NK-92 treated with Interleukin-12 subunit alpha and Interleukin-12 subunit beta, amount 100 ng/mL, for 24 hours (cell line): Measurements from ENCODE around the gene SIRT2.
"Not testable (repeated sequence)": the region's sequence is repeated elsewhere in the genome, so short reads cannot be mapped to it uniquely, and the experiment has no call there.

ENCODE experiments used
- DNase-seq: peaks from one replicate; lab custom pipeline; 2025; lab: John Stamatoyannopoulos, UW

The SIRT2 gene

DNA sequence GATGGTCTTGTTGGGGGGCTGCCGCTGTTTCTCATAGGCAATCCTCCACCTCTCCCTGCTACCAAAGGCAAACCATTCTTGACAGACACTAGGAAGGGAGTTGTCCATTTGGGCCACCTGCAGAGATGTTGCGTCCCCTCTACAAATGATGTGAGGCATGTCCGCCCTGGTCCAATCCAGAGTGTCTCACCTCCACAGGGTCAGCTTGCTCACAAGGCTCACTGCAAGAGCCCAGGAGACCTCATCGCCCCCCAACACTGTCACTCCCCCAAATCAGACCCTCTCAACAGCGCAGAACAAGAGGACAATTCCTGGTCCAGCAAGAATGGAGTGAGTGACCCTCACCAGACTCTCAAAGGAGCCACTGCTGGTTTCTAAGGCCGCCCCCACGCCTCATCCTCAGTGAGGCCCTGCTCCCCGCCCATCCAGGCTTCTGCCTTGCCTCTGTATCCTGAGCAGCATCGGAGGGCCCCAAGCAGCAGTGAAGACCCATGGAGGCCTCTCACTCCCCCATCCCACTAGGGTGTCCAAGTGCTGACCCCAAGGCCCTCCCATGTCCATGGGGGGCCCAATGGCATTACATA, 56.2 kb downstream of the SIRT2 start:
- DNase-seq, result no peak

DNA sequence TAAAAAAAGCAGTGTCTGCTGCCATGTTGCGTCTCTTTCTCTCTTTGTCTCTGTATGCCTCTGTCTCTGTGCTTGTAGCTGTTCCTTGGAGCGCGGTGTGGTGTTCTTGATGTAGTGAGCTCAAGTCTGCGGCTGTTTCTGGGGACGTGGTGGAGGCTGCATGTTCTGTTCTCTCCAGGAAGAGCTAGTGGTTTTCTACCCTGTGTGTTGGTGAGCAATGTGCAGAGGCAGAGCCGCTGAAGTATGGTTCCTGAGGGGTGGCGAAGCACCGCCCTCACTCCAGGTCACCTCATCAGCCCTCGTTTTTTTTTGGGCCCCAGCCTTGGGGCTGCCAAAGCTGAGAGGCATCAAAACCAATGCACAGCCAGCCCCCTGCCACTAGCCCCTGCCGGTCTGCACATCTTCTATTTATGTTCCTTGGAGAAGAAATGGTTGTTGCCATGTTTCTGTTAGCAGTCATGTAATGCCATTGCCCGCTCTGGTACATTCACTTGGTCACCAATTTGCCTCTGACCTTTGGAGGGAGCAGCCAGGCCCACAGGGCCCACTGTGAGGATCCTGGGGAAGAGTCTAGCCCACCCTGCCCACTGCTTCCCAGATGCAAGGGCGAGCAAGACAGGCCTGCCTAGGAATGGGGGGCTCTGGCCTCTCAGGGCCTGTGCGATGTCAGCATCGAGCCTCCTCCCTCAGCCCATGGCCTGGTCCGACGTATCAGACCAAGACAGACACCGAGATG, 56.8 kb downstream of the SIRT2 start:
- no peak for DNase-seq

DNA sequence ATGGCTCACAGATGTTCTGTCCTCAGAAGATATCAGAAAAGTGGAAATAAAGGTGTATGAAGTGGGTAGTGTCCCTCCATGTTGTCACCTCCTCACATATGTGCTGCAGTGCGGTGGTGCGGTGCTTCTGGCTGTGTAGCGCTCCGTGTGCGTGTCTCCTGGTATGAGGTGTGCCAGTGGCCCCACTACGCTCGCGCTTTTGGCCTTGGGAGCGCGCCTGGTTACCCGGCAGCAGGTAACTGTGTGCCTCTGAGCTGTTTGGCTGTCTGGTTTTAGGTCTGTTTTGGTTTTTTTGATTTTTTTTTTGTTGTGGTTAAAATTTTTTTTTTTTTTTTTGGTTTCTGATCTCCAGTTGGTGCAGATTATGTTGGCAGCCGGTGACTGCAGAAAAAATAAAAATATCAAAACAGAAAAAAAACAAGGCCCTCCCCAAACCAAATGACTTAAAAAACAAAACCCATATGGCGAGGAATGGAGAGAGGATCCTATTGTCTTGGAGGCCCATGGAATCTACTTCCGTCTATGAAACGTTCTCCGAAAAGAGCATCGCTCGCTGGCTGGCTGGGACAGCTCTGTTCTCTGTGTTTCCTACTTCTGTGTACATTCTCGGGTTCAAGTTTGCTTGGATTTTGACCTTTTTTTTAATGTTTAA, 57.5 kb downstream of the SIRT2 start:
- DNase-seq, result no peak

DNA sequence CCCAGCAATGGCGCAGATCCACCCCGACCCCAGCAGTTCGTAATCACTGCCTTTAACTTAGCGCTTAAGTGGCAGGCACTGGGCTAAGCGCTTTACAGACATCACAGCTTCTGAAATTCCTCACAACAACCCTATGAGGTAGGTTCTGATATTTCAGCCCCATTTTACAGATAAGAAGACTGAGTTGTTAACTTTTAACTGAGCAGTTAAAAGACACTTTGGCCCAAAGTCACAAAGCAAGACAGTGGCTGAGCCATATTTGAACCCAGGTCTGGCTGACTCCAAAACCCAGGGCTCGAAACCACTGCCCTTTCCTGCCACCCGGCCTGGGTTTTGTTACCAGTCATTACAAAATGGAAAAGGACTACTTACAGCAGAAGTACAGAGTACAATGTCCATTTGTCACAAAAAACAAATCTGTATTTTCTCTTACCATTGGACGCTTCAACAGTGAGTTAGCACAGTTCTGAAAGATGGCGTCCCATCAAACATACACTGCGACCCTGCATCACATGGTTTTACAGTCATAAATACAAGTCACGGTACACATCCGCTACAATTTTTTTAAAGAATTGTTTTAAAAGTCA, 58.1 kb downstream of the SIRT2 start:
- DNase-seq, result no peak

DNA sequence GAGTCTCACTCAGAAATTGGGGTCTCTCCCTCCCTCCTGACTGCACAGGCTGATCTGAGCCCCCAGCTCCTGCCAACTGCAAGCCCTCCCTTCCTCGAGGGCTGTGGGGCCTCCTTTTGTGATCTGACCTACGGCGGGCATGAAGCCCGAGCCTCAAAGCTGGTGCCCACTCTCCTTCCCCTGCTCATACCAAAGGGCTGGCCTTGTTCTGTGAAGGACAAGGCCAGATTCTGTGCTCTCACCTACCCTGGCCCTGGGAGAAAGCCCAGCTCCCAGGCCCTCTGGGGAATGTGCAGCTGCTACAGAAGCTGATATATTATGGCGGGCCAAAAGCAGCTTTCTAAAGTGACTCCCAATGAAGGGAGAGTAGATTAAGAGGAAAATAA, 58.8 kb downstream of the SIRT2 start:
- no peak for DNase-seq

DNA sequence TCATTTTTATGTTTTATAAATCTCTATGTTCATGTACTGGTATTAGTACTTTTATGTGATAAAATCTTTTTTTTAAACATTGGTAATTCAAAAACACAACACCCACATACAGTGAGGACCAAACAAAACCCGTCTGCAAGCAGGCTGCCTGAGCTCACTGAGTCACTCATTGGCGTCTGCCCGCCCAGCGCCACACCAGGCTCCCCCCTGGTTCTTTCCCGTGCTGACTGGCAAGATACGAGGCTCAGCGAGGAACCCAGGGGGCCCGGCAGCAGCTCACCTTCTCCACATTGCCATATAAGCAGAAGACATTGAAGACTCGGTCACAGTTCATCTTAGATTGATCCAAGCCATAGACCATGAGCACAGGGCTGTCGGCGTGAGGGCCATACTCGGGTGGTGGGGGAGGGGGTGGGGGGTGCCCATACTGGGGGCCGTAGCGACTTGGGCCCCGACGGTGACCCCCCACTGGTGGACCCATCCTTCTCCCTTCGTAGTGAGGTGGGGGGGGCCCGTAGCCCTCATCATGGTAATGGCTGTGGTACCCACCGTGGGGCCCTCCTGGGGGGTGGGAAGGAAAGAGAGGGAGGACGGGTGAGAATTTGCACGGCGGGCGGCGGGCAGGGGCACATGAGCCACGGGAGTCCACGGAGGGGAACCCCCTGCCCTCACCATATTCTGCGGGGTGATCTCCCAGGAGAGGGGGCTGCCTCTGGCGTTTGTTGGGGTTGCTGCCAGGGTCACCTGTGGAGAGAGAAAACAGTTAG, 59.4 kb downstream of the SIRT2 start:
- DNase-seq, result no peak

DNA sequence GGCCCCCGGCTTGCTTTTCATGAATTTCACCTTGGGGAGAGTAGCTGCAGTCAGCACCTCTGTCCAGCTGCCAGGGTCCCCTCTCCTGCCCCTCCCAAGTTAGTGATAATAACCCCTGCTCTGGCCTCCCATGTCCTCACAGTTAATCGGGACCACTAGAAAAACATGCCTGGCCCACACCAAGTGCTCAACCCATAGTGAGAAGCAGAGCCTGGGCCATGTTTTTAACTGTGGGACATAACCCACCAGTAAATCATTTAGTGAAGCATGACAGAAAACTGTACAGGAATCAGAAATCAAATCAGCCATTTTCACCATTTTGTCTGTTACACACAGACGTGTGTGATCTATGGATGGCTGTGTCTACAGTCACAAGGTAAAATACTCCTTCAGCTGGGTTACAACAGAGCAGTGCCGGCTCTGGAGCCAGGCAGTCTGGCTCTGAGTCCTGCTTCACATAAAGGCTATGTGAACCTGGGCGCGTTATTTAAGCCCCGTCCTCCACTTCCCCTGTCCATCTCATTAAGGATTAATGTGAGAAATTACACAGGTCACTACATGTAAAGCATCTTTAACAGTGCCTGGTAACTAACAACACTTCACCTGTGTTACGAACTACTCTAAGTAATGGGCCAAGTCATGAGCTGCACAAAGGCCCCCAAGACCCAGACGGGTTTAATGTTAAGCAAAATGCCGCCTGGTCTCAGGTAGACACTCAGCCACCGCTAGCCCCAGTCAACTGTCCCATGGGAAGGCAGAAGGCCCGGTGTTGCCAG, 60.2 kb downstream of the SIRT2 start:
- no peak for DNase-seq

DNA sequence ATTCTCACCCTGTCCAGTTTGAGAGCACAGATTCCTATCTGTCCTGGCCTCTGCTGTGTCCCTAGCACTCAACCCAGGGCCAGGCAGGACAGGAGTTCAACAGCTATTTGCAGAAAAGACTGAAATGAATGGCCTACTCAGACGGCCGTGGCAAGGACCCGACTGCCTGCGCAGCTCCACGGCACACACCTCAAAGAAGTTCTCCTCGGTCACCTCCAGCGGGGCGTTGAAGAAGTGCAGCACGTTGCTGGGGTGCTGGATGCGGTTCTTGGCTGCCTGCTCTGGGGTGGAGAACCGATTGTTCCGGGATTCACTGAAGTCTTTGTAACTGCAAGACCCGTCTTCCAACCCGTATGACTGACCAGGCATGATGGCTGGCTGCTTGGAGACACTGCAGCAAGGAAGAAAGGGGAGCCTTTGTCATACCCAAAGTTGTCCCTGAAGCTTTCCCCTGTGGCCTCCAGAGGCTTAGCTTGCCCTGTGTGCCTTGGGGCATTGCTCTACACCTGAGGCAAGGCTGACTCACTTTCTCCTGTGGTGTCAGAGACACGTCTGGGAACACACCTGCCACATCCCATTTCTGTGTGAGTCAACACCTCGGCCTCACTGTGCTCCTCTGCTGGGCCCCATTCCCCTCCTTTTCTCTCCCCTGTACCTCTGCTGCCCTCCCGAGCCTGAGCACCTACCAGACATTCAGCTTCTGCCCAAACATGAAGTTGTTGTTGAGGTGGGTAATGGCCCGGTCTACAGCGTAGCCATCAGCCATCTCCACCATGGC, 61.0 kb downstream of the SIRT2 start:
- no peak for DNase-seq

DNA sequence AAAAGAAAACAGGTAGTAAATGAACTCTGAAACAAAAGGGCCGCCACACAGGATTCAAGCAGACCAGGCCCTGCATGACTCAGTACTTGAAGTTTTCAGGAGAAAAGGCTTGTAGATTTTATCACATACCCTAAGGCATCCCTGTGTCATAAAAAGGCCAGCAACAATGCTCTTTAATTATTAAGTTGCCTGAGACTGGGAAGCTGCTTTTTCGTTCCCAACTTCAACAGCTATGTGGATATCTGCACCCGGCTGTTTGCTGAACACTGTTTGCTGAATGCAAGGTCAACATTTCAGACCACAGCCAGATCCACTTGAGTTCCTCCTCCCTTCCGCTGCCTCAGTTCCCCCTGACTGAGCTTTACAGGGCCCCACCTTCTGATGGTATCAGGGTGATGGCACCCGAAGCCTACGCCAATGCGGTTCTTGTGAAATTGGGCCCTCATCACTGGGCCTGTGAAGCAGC, 61.7 kb downstream of the SIRT2 start:
- DNase-seq, result no peak

DNA sequence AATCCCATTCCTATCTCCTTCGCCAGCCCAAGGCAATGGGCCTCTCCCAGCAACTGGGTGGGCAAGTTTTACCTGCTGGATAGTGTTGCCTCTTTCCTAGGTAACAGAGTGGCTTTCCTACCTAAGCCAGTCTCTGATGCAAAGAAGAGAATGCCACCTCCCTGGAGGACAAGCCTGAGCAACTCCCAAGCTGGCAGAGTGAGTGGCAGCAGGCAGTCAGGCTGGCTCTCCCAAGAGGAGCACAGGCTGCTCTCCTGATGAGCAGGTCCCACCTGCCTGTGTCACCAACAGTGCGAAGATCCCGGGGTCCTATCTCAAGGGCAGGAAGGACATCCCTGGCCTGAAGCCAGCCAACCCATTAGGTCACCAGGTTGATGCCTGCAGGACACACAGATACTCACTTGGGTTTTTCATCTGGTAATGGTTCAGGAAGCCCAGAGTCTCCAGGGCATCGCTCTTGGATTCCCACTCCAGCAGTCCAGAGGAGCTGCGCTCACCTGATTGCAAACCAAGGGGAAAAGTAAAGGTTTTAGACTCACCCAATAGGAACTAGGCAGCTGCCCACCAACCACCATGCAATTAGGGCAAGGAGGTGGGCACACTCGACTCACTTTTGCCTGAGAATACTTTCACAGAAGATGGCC, 62.3 kb downstream of the SIRT2 start:
- DNase-seq, result no peak

DNA sequence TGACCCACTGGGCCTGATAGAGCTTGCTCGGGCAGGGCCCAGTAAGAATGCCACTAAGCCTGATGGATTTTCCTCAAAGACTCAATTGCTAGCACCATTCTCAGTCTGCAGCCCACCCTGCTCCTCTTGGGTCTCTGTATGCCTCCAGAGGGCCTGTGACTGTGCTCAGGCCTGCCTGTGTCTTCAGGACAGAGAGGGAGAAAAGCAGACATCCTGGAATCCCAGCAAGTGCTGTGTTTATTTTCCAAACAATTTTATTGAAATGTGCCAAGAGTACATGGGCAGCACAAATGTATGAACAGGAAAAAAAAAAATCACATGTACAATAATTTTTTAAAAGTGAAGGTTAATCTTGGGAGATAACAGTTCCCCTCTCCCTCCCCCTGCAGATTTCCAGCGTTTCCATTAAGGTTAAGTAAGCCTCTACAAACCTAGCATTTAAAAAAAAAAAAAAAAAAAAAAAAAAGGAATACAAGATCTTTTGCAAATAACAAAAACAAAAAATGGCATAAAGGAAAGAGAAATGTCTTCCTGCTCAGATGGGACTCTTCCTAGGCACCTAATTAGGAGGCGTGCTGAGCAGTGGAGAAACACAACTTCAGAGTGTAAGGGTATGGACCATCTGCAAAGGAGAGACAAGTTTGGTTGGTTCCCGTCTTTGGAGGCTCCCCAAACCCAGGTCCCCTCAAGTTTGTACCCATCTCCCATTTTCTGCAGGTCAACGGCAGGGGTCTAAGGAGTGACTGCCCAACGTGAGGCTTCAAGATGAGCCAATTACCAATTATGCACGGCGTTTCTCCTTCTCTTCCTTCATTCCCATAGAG, 63.0 kb downstream of the SIRT2 start:
- no peak for DNase-seq

DNA sequence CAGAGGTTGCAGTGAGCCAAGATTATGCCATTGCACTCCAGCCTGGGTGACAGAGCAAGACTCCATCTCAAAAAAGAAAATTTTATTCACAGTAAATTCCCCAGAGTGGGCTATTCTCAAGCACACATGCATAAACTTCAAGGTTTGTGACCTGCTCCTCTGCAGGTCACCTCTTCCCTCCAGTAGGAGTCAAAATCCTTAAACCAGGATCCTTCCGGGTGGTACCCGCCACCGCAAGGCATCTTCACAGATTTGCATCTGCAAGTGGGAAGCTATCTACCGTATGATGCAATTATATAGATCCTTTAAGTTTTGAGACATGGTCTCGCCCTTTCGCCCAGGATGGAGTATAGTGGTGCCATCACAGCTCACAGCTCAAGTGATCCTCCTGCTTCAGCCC, 64.8 kb downstream of the SIRT2 start:
- DNase-seq, result no peak

DNA sequence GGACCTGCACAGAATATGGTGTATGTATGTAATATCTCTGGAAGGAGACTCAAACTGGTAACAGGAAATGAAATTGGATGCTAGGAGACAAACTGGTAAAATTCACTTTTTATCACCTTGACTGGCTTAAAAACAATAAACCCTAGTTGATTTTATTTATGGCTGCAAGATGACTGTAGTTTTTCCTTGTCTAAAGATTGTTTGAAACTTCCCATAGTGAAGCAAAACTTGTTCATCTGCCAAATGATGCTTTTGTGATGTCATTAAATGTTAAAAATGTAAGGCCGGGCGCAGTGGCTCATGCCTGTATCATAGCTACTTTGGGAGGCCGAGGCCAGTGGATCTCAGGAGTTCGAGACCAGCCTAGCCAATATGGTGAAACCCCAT, 65.3 kb downstream of the SIRT2 start:
- no peak for DNase-seq

DNA sequence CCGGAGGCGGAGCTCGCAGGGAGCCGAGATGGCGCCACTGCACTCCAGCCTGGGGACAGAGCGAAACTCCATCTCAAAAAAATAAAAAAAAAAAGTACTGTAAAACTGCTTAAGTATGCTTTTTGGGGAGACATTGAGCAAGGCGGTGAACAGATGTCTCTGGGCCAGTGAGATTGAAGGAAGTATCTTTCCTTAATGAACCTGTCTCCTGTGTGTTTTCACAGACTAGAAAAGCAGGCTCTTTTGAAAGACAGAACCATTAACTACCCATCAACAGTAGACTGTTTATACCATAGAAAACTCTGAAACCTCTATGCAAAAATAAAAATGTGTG, 66.4 kb downstream of the SIRT2 start:
- no peak for DNase-seq

DNA sequence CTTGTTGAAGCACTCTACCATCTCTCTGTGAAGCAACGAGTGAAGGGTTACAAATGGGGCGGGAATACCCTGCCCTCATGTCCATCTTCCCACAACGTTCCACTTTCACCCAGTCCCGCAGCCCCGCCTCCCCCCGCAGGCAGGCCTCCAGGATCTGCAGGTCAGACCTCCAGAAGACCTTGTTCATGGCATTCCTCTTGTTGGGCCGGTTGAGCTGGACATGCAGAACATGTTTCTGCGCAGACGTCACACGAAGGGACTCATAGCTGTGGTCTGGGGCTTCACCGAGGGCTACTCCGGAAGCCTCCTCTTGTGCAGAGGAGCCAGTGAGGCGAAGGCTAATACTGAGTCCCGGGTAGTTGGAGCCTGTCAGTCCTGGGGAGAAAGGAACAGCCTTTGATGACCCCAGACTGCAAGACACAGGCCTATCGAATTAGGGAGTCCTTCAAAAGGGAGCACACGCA, 68.2 kb downstream of the SIRT2 start:
- no peak for DNase-seq

DNA sequence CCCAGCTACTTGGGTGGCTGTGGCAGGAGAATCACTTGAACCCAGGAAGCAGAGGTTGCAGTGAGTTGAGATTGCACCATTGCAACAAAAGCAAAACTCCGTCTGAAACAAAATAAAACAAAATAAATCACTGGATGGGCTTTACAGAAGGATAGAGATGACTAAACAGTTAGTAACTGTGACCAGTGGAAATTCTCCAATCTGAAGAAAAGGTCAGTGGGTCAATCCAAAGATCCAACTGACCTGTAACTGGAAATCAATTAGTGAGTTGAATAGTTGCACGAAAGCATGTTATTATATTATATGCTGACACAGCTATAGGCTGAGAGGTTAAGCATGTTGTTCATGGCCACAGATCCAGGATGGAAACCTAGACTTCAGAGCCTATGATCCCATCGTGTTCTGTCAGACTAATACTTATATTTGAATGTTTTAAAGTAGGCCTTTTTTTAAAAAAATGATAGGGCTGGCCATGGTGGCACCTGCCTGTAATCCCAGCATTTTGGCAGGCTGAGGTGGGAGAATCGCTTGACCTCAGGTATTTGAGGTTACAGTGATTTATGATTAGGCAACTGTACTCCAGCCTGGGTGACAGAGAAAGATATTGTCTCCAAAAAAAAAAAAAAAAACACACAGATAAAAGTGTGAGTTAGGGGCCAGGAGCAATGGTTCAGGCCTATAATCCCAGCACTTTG, 69.2 kb downstream of the SIRT2 start:
- DNase-seq, result no peak

DNA sequence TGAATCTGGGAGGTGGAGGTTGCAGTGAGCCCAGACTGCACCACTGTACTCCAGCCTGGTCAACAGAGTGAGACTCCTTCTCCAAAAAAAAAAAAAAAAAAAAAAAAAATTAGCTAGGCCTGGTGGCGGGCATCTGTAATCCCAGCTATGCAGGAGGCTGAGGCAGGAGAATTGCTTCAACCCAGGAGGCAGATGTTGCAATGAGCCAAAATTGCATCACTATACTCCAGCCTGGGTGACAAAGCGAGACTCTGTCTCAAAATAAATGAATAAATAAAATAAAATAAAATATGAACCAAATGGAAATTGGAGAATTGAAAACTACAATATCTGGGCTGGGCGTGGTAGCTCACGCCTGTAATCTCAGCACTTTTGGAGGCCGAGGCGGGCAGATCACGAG, 70.2 kb downstream of the SIRT2 start:
- DNase-seq, result not testable (repeated sequence)
